SK-N-SH (cell line): Measurements from ENCODE around the gene LDLRAP1. TPM values are rescaled to one million over a fixed set of nuclear protein-coding genes. Genes with fewer than 3 reads are reported as not detected.

Experiments used
- CTCF ChIA-PET: fragments of 300-600, 350-600 bp; formaldehyde crosslinking; extraction: SDS; loops from one replicate; lab custom pipeline; 2021; lab: Yijun Ruan, JAX
- POLR2A ChIA-PET: fragments of 350-600 bp; sonication (Branson Sonifier 250); formaldehyde crosslinking; extraction: SDS; loops from one replicate; lab custom pipeline; 2020; ENCODE audit warnings: antibody characterized with exemption, inconsistent platforms; lab: Yijun Ruan, JAX
- DNase-seq: peaks from one replicate; pipeline ENCODE4 v3.0.0; 2012
- H2AFZ ChIP-seq: fragments of 200-600 bp; sonication (generic); 2 replicates; pipeline ENCODE4 v1.8.1; 2016; ENCODE audit warnings: antibody characterized with exemption, mild to moderate bottlenecking, low read depth
- H3F3A ChIP-seq: fragments of 200-600 bp; sonication (generic); replicated peaks from 2 replicates; pipeline ENCODE3; 2016; ENCODE audit warnings: antibody characterized with exemption, mild to moderate bottlenecking; ENCODE audit not compliant: insufficient read depth
- H3K27ac ChIP-seq, 2 experiments: fragments of 200-500 bp in 1 of 2; fragments of 200-600 bp in 1 of 2; sonication (Bioruptor generic) in 1 of 2; sonication (generic), shearing (Covaris generic) in 1 of 2; 2 replicates each; pipeline versions ENCODE4 v1.5.1 to v1.6.1; 2014 to 2016; ENCODE audit warnings: low read depth in 2 of 2, inconsistent platforms in 1 of 2, low read length in 1 of 2, mild to moderate bottlenecking in 1 of 2, mixed read lengths in 1 of 2
- H3K27me3 ChIP-seq: fragments of 200-600 bp; sonication (generic), shearing (Covaris generic); 2 replicates; pipeline ENCODE4 v1.6.1; 2016; ENCODE audit warnings: mixed run types; ENCODE audit not compliant: insufficient read depth
- H3K36me3 ChIP-seq, 2 experiments: fragments of 200-500 bp in 1 of 2; fragments of 200-600 bp in 1 of 2; sonication (Bioruptor generic) in 1 of 2; sonication (generic) in 1 of 2; replicated peaks in 1 of 2; 2 replicates each; pipeline versions ENCODE3 to v1.5.1; 2014 to 2016; ENCODE audit warnings: low read length in 1 of 2, mild to moderate bottlenecking in 1 of 2; ENCODE audit not compliant: insufficient read depth in 2 of 2, control insufficient read depth in 1 of 2
- H3K4me1 ChIP-seq, 2 experiments: fragments of 200-500 bp in 1 of 2; fragments of 200-600 bp in 1 of 2; sonication (Bioruptor generic) in 1 of 2; sonication (generic), shearing (Covaris generic) in 1 of 2; 2 replicates each; pipeline versions ENCODE4 v1.5.1 to v1.6.1; 2014 to 2016; ENCODE audit warnings: low read depth in 1 of 2, low read length in 1 of 2, mixed run types in 1 of 2; ENCODE audit not compliant: insufficient read depth in 2 of 2, control insufficient read depth in 1 of 2
- H3K4me2 ChIP-seq: fragments of 200-600 bp; sonication (generic), shearing (Covaris generic); 2 replicates; pipeline ENCODE4 v1.6.1; 2017; ENCODE audit warnings: mixed run types
- H3K4me3 ChIP-seq, 2 experiments: fragments of 200-500 bp in 1 of 2; fragments of 200-600 bp in 1 of 2; sonication (Bioruptor generic) in 1 of 2; sonication (generic), shearing (Covaris generic) in 1 of 2; 2 replicates each; pipeline versions ENCODE4 v1.5.1 to v1.8.1; 2014 to 2016; ENCODE audit warnings: low read depth in 2 of 2, inconsistent platforms in 1 of 2, low read length in 1 of 2, mild to moderate bottlenecking in 1 of 2, mixed read lengths in 1 of 2, moderate library complexity in 1 of 2
- H3K79me2 ChIP-seq: fragments of 200-600 bp; sonication (generic); 2 replicates; pipeline ENCODE4 v1.8.1; 2017; ENCODE audit warnings: mild to moderate bottlenecking; ENCODE audit not compliant: insufficient read depth
- H3K9ac ChIP-seq: fragments of 200-600 bp; sonication (generic); 2 replicates; pipeline ENCODE4 v1.6.1; 2017; ENCODE audit warnings: mixed run types
- H3K9me2 ChIP-seq: fragments of 200-600 bp; sonication (generic); 2 replicates; pipeline ENCODE4 v1.6.1; 2017; ENCODE audit warnings: mixed run types
- H3K9me3 ChIP-seq: fragments of 200-600 bp; sonication (generic); 2 replicates; pipeline ENCODE4 v1.6.1; 2017; ENCODE audit warnings: mixed run types, mild to moderate bottlenecking, moderate library complexity
- H4K20me1 ChIP-seq: fragments of 200-600 bp; sonication (generic); 2 replicates; pipeline ENCODE4 v1.6.1; 2017; ENCODE audit warnings: mild to moderate bottlenecking, mixed run types; ENCODE audit not compliant: insufficient read depth
- ELF1 ChIP-seq: IDR thresholded peaks from 2 replicates; pipeline ENCODE4 v1.4.0; 2012
- FOSL2 ChIP-seq: IDR thresholded peaks from 2 replicates; pipeline ENCODE4 v1.4.0; 2012; ENCODE audit warnings: low read depth, mild to moderate bottlenecking, moderate library complexity, borderline replicate concordance
- FOXM1 ChIP-seq: IDR thresholded peaks from 2 replicates; pipeline ENCODE4 v1.4.0; 2012; ENCODE audit warnings: low read depth, mild to moderate bottlenecking
- GABPA ChIP-seq: IDR thresholded peaks from 2 replicates; pipeline ENCODE4 v1.4.0; 2012; ENCODE audit warnings: low read depth, mild to moderate bottlenecking
- GATA2 ChIP-seq: sonication (generic); formaldehyde crosslinking; IDR thresholded peaks from 2 replicates; pipeline ENCODE4 v1.5.0; 2020; ENCODE audit warnings: mild to moderate bottlenecking, missing genetic modification reagents
- MAX ChIP-seq: IDR thresholded peaks from 2 replicates; pipeline ENCODE4 v1.4.0; 2012; ENCODE audit warnings: low read depth
- MEF2A ChIP-seq: IDR thresholded peaks from 2 replicates; pipeline ENCODE4 v1.4.0; 2012; ENCODE audit warnings: low read depth, borderline replicate concordance
- MXI1 ChIP-seq: IDR thresholded peaks from 2 replicates; pipeline ENCODE4 v1.6.1; 2012; ENCODE audit warnings: mild to moderate bottlenecking, low read depth, low read length, improper control_type of control experiment
- RAD21 ChIP-seq: IDR thresholded peaks from 2 replicates; pipeline ENCODE4 v1.6.1; 2012; ENCODE audit warnings: mild to moderate bottlenecking, low read length
- RCOR1 ChIP-seq: fragments of 150-350 bp; IDR thresholded peaks from 2 replicates; pipeline ENCODE4 v1.6.1; 2017; ENCODE audit warnings: antibody characterized with exemption, low read length
- REST ChIP-seq: IDR thresholded peaks from 2 replicates; pipeline ENCODE4 v1.6.1; 2012; ENCODE audit warnings: mild to moderate bottlenecking, low read depth, low read length, moderate library complexity
- RXRA ChIP-seq: IDR thresholded peaks from 2 replicates; pipeline ENCODE4 v1.4.0; 2012; ENCODE audit warnings: low read depth, mild to moderate bottlenecking, borderline replicate concordance
- TEAD4 ChIP-seq: IDR thresholded peaks from 2 replicates; pipeline ENCODE4 v1.4.0; 2012; ENCODE audit warnings: mild to moderate bottlenecking, borderline replicate concordance; ENCODE audit not compliant: insufficient read depth
- ZBTB33 ChIP-seq: IDR thresholded peaks from 2 replicates; pipeline ENCODE4 v1.4.0; 2012; ENCODE audit warnings: low read depth, borderline replicate concordance
- whole genome bisulfite sequencing: methylation state at CpG from one replicate; pipeline ENCODE4 v1.1.6; 2017; ENCODE audit warnings: low lambda C conversion rate; 5-methylcytosine and 5-hydroxymethylcytosine counted together
- polyA plus RNA-seq, 3 experiments: library from polyadenylated mRNA; depleted of rRNA; stranded (reverse); fragments of >200 nt; gene quantifications; 2 replicates each; pipeline ENCODE4 v1.2.3, GENCODE V29; 2012
- TF ChIP-seq, protein P1 (sequence below): IDR thresholded peaks from 2 replicates; pipeline ENCODE4 v1.4.0; 2012; ENCODE audit warnings: low read depth, borderline replicate concordance

Gene LDLRAP1
- polyA plus RNA-seq, 1 of the 3 experiments (the other 2 are of a cell fraction) = 19.1 TPM

DNA sequence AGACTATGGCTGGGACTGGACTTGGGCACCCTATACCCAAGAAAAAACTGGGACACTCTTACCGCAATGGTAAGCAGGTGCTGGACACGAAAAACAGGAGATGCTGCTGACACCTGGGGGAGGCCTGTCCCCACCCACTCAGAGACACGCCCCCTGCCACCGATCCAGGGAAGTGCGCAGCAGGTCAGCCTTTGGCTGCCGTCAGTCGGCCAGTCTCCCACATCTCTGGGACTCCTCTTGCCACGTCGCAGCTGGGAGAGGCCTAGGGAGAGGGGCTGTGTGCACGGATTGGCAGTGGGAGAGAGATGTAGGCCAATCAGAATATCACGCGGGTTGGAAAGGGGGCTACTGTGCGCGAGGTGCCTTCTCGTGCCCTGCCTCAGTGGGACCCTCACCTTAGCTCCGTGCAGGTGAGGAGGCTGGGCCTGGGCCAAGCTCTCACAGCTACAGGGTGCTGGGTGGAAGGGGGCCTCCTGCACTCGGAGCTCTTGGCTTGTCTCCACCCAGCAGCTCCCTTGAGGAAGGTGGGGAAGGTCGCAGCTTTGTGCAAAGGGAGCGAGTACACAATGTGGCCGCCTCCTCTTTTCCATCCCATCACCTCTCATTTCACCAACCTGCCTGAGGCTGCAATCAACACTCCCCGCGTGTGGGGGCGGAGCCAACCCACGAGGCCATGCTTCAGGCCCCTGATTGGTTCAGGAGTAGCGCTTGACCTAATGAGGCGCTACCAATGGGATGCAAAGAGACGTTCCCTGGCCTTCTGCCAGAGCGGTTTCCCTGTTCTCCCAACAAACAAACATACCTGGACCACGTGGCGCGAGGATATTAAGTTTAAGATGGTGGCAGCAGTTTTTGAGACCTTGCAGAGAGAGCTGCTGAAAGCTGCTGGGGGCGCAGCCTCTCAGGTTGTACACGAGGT lies 25.7 kb upstream of the LDLRAP1 start:
- peaks cover 0 to 7% of the 10 kb centered on the region in 2 experiments; a peak in 1 of 4 replicates for H3K4me1 ChIP-seq
- no peak overlapping the region for H2AFZ ChIP-seq
- H3K79me2 ChIP-seq = no peaks in the 10 kb centered on the region
- no peak overlapping the region for H3K4me2 ChIP-seq
- ChIA-PET POLR2A (no interaction called here), CTCF (interaction anchor here (1.0 to 4.3 kb wide), 5 partner anchors 9 to 76 kb away, joined by 3 to 27 read pairs (median 4); no protein-coding TSS in a partner anchor)
- H4K20me1 ChIP-seq = no peaks in the 10 kb centered on the region
- no peak overlapping the region for H3K9ac ChIP-seq
- DNase-seq = no peak
- WGBS = 85% methylated on average over 32 of the region's 33 CpGs
- TF ChIP-seq ZBTB33 (no peak), RAD21 (no peak), RCOR1 (no peak), REST (no peak), MAX (no peak), MXI1 (no peak), RXRA (no peak), MEF2A (no peak), TEAD4 (no peak), GABPA (no peak), FOSL2 (no peak), GATA2 (CRISPR knock-in tag) (no peak), FOXM1 (no peak), ELF1 (no peak)
- TF ChIP-seq, protein P1, sequence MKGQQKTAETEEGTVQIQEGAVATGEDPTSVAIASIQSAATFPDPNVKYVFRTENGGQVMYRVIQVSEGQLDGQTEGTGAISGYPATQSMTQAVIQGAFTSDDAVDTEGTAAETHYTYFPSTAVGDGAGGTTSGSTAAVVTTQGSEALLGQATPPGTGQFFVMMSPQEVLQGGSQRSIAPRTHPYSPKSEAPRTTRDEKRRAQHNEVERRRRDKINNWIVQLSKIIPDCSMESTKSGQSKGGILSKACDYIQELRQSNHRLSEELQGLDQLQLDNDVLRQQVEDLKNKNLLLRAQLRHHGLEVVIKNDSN = no peak
- H3K36me3 ChIP-seq = no peaks in the 10 kb centered on the region
- no peaks in the 10 kb centered on the region for H3F3A ChIP-seq
- no peak overlapping the region for H3K4me3 ChIP-seq
- no peaks in the 10 kb centered on the region for H3K27me3 ChIP-seq
- no peaks in the 10 kb centered on the region for H3K9me2 ChIP-seq
- no peak overlapping the region for H3K27ac ChIP-seq
- no peaks in the 10 kb centered on the region for H3K9me3 ChIP-seq
